Brain microvascular endothelial cell (primary cell): ENCODE results near the gene PTGS1.

Source experiments
- DNase-seq: peaks from one replicate; pipeline ENCODE4 v3.0.0-alpha.2; 2020
- H3K27ac ChIP-seq: fragments of 250-450 bp; sonication (Bioruptor Pico); 2 replicates; pipeline ENCODE4 v1.5.1; 2020; ENCODE audit warnings: mild to moderate bottlenecking, moderate library complexity
- H3K27me3 ChIP-seq: fragments of 250-450 bp; sonication (Bioruptor Pico); replicated peaks from 2 replicates; pipeline ENCODE4 v1.5.1; 2020; ENCODE audit warnings: mild to moderate bottlenecking
- H3K36me3 ChIP-seq: fragments of 250-450 bp; sonication (Bioruptor Pico); replicated peaks from 2 replicates; pipeline ENCODE4 v1.5.1; 2020; ENCODE audit warnings: mild to moderate bottlenecking
- H3K4me3 ChIP-seq: 2 replicates; pipeline ENCODE4 v1.5.1; 2011; ENCODE audit warnings: low read depth, mild to moderate bottlenecking, control low read depth, low read length, moderate library complexity
- CTCF ChIP-seq: IDR thresholded peaks from 2 replicates; pipeline ENCODE4 v1.5.1; 2011; ENCODE audit warnings: low read depth, mild to moderate bottlenecking, moderate library complexity, low read length, control low read depth, inconsistent platforms; ENCODE audit errors: missing control alignments
- in situ Hi-C: cut with HindIII; loops from 2 replicates; pipeline ENCODE4 v1.10.0; 2017; ENCODE audit warnings: low sequenced_read_pairs, low pct_ligation_motif_present

PTGS1 gene

GRCh38 chr9:122336866-122337555 lies 33.8 kb upstream of the PTGS1 start:
- in situ Hi-C loops: no loop called here
- Histone ChIP-seq H3K27ac (no peak overlapping the region), H3K4me3 (no peak overlapping the region), H3K36me3 (no peaks in the 10 kb centered on the region), H3K27me3 (peaks cover 10% of the 10 kb centered on the region)
- no peak for DNase-seq
- TF ChIP-seq CTCF: no peak

- in situ Hi-C loops: no loop called here
- Histone ChIP-seq H3K36me3 (no peaks in the 10 kb centered on the region), H3K27ac (no peak overlapping the region), H3K27me3 (peaks cover 10% of the 10 kb centered on the region), H3K4me3 (no peak overlapping the region)
- TF ChIP-seq CTCF: no peak
- no peak for DNase-seq
These were observed 33.3 kb upstream of the PTGS1 start for GRCh38 chr9:122337556-122337929.

GRCh38 chr9:122338536-122338935 lies 32.3 kb upstream of the PTGS1 start:
- DNase-seq: no peak
- Histone ChIP-seq H3K4me3 (no peak overlapping the region), H3K36me3 (no peaks in the 10 kb centered on the region), H3K27me3 (peaks cover 10% of the 10 kb centered on the region), H3K27ac (no peak overlapping the region)
- in situ Hi-C loops: no loop called here
- no peak for TF ChIP-seq CTCF

DNA sequence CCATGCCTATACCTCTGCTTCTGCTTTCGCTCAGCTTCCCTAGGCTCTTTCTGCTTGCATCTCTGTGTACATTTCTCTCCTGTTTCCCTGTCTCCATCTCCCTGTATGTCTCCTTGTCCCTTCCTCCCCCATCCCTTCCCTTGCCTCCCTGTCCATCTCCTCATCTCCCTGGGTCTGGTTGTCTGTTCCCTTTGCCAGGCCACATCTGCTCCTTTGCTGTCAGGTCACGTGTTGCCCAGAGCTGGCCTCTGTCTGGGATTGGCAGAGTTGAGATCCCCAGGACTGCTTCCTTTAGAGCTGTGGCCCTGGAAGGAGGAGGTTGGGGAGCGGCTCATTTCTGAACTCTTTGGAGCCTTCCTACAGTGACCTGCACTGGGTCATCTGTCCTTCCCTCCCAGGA lies 31.8 kb upstream of the PTGS1 start:
- H3K27ac ChIP-seq: no peak overlapping the region
- no peak for DNase-seq

DNA sequence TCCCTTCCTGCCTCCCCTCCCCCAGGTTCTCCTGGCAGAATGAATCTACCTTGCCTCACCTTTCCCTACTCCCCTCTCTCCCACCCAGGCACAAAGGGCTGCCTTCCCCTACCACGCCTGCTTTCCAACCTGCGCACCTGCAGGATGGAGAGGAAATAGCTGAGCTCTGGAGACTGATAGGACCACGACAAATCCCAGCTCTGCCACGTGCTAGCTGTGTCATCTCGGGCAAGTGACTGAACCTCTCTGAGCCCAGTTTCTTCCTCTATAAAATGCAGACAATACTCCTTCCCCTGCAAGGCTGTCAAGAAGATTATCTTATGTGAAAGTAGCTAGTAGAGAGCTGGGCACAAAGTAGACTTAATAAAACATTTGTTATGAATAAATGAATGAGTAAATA lies 31.2 kb upstream of the PTGS1 start:
- in situ Hi-C loops: no loop called here
- no peak overlapping the region for H3K27ac ChIP-seq
- H3K27me3 ChIP-seq: peaks cover 10% of the 10 kb centered on the region
- H3K4me3 ChIP-seq: no peak overlapping the region
- no peaks in the 10 kb centered on the region for H3K36me3 ChIP-seq
- TF ChIP-seq CTCF: no peak
- no peak for DNase-seq

More for the DNA sequence above, 31.8 kb upstream of the PTGS1 start:
- no peaks in the 10 kb centered on the region for H3K36me3 ChIP-seq
- TF ChIP-seq CTCF: no peak
- no peak overlapping the region for H3K4me3 ChIP-seq
- H3K27me3 ChIP-seq: peaks cover 10% of the 10 kb centered on the region
- in situ Hi-C loops: no loop called here

- no peak overlapping the region for H3K27ac ChIP-seq
- in situ Hi-C loops: no loop called here
- DNase-seq: no peak
- H3K36me3 ChIP-seq: no peaks in the 10 kb centered on the region
- TF ChIP-seq CTCF: no peak
- H3K4me3 ChIP-seq: no peak overlapping the region
- H3K27me3 ChIP-seq: peaks cover 10% of the 10 kb centered on the region
These were observed 30.7 kb upstream of the PTGS1 start for GRCh38 chr9:122340161-122340560.
